GM18517 (cell line): ENCODE measurements around the gene HDGFL1.

ENCODE experiments used
- ATAC-seq: cut with Tn5 transposase; IDR thresholded peaks from one replicate; pipeline ENCODE4 v1.9.1; 2021; ENCODE audit warnings: mild to moderate bottlenecking, moderate library complexity; ENCODE audit not compliant: unreplicated experiment

The HDGFL1 gene

GRCh38 chr6:22569281-22570184 lies at the start of gene HDGFL1:
HDGFL1 (plus strand) TSS chr6:22569566; CDS start chr6:22569576, 10 bp downstream.
- ATAC-seq = no peak

GRCh38 chr6:22521035-22521434 lies 48.3 kb upstream of the HDGFL1 start:
- no peak for ATAC-seq

- ATAC-seq = no peak
Observed at GRCh38 chr6:22526736-22527135, 42.6 kb upstream of the HDGFL1 start.

GRCh38 chr6:22529866-22530265 lies 39.5 kb upstream of the HDGFL1 start:
- no peak for ATAC-seq

GRCh38 chr6:22530506-22530905 lies 38.9 kb upstream of the HDGFL1 start:
- ATAC-seq = no peak

GRCh38 chr6:22536122-22536521 lies 33.2 kb upstream of the HDGFL1 start:
- no peak for ATAC-seq

- ATAC-seq = no peak
Observed at GRCh38 chr6:22544476-22544875, 24.9 kb upstream of the HDGFL1 start.

GRCh38 chr6:22545051-22545450 lies 24.3 kb upstream of the HDGFL1 start:
- ATAC-seq = no peak

- ATAC-seq = no peak
Observed at GRCh38 chr6:22546236-22546635, 23.1 kb upstream of the HDGFL1 start.

GRCh38 chr6:22550971-22551670 lies 18.2 kb upstream of the HDGFL1 start:
- no peak for ATAC-seq

- no peak for ATAC-seq
Observed at GRCh38 chr6:22556266-22556665, 13.1 kb upstream of the HDGFL1 start.

GRCh38 chr6:22557007-22557406 lies 12.4 kb upstream of the HDGFL1 start:
- no peak for ATAC-seq

GRCh38 chr6:22558288-22558882 lies 11.0 kb upstream of the HDGFL1 start:
- no peak for ATAC-seq

GRCh38 chr6:22568854-22569253 lies 512 bp upstream of the HDGFL1 start:
- no peak for ATAC-seq

GRCh38 chr6:22570185-22570551 lies 802 bp downstream of the HDGFL1 start:
- no peak for ATAC-seq

GRCh38 chr6:22575190-22575589 lies 5.8 kb downstream of the HDGFL1 start:
- ATAC-seq = no peak

GRCh38 chr6:22579439-22579838 lies 10.1 kb downstream of the HDGFL1 start:
- ATAC-seq = no peak

GRCh38 chr6:22580337-22580736 lies 11.0 kb downstream of the HDGFL1 start:
- ATAC-seq = no peak

GRCh38 chr6:22582417-22583205 lies 13.2 kb downstream of the HDGFL1 start:
- ATAC-seq = no peak

GRCh38 chr6:22583230-22583629 lies 13.9 kb downstream of the HDGFL1 start:
- no peak for ATAC-seq

- no peak for ATAC-seq
Observed at GRCh38 chr6:22583927-22584326, 14.6 kb downstream of the HDGFL1 start.
